ENCODE results near the gene FSCN2.

The FSCN2 gene

DNA sequence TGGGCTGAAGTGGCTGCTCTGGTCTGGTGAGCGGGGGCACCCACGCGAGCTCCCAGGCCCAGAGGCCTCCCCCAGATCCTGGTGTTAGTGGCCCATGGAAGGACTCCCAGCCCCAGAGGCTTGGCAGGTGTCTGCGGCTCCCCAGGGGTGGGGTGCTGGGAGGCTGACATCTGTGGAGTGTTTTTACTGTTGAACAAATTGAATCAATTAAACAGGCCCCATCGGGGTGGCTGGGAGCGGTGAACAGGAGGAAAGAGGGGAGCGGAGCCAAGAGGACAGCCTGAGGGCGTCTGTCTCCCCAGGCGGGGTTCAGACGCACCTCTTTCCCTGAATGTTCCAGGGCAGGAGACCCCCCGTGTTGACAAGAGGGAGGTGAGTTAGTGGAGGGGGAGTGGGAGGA is 45.5 kb upstream of the FSCN2 start:
- TF ChIP-seq, protein P1, sequence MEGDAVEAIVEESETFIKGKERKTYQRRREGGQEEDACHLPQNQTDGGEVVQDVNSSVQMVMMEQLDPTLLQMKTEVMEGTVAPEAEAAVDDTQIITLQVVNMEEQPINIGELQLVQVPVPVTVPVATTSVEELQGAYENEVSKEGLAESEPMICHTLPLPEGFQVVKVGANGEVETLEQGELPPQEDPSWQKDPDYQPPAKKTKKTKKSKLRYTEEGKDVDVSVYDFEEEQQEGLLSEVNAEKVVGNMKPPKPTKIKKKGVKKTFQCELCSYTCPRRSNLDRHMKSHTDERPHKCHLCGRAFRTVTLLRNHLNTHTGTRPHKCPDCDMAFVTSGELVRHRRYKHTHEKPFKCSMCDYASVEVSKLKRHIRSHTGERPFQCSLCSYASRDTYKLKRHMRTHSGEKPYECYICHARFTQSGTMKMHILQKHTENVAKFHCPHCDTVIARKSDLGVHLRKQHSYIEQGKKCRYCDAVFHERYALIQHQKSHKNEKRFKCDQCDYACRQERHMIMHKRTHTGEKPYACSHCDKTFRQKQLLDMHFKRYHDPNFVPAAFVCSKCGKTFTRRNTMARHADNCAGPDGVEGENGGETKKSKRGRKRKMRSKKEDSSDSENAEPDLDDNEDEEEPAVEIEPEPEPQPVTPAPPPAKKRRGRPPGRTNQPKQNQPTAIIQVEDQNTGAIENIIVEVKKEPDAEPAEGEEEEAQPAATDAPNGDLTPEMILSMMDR (IDR thresholded peaks at IDR 0.05; ENCODE audit: low read depth, low read length, missing control alignments) = no peak
- DNase-seq (ENCODE audit: extremely low read depth, low read depth) = no peak
- no peak overlapping the region for H3K4me3 ChIP-seq (replicated peaks; ENCODE audit: low read depth, low read length)

DNA sequence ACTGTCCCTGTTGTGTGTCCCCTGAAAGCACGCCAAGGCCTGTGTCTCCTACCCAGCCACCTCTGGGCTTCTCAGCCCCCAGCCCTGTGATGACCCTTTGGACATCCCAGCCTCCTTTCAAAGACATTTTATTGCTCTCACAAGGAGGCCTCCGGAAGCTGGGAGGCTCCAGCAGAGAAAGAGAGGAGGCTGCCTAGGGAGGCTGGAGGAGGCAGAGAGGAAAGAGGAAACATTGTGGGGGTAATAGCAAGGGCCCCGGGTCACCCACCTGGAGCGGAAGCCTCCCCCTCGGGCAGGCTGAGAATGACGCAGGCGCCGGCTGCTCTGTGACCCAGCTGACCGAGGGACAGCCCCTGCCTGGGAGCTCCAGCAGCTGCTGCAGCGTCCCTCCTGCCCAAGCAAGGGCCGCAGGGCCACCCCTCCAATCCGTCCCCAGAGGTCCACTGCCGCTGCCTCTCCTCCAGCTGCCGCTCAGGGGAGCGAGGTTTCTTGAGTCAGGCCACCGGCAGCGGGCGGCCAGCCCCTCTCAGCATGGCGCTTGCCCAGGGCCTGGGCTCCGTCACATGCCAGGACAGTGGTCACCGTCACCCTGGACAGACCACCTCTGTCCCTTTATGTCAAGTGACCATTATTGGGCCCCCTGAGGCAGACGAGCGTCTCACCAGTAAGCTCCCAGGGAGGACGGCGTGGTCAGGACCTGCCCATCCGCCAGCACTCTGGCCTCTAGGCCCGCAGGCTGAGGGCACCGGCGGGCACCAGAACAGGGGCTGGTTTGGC is 44.9 kb upstream of the FSCN2 start:
- TF ChIP-seq, protein P1 (IDR thresholded peaks at IDR 0.05; ENCODE audit: low read depth, low read length, missing control alignments) = no peak
- H3K4me3 ChIP-seq (replicated peaks; ENCODE audit: low read depth, low read length) = no peak overlapping the region
- no peak for DNase-seq (ENCODE audit: extremely low read depth, low read depth)

DNA sequence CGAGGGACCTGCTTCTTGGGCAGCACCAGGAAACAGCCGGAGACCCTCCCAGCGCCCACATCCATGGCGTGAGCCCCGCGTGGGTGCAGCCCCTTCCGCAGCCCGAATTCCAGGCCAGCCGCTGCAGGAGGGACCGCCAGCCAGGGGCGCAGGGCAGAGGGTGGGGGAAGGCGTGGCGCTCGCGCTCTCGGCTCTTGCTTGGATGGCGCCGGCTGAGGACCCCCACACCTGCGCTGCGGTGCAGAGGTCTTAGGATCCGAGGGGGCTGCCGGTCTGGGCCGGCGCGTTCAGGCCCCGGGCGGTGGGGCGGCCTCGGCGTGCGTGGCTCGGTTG is 44.3 kb upstream of the FSCN2 start:
- TF ChIP-seq, protein P1 (IDR thresholded peaks at IDR 0.05; ENCODE audit: low read depth, low read length, missing control alignments) = no peak
- H3K4me3 ChIP-seq (replicated peaks; ENCODE audit: low read depth, low read length) = peak overlapping the region; percentile 7; the same call in 1 of the 2 replicates
- no peak for DNase-seq (ENCODE audit: extremely low read depth, low read depth)

DNA sequence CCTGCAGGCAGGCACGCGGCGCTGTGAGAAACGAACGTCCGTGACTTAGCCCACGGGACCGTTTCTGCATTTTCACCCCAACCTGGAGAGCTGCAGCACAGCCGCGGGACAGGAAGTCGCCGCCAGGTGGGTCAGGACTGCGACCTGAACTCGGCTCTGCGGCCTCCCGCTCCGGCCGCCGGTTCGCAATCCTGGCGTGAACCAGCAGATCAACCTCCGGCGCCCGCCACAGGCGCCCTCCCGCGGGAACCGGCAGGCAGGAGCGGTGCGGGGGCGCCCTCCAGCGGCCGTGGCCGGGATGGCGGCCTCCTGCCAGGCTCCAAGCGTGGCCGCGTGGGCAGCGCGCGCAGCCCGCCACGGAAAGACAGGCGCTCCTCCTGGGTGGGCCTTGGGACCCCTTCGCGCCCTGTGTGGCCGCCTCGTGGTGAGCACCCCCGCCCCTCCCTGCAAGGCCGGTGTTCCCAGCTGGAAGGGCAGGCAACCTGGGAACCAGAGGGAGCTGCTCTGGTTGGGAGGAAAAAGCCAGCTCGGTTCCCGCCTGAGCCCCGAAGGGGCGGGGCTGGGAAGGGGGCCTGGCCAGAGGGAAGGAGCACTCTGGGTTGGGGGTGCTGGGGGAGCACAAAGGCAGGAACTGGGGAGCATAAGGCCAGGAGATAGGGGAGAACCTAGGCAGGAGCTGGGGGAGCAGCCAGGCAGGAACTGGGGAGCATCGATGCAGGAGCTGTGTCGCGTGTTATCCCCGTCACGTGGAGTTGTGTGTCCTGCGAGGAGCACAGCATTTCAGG is 43.8 kb upstream of the FSCN2 start:
- TF ChIP-seq, protein P1 (IDR thresholded peaks at IDR 0.05; ENCODE audit: low read depth, low read length, missing control alignments) = peak; percentile 80
- DNase-seq (ENCODE audit: extremely low read depth, low read depth) = no peak
- peak overlapping the region; percentile 14 for H3K4me3 ChIP-seq (replicated peaks; ENCODE audit: low read depth, low read length)

DNA sequence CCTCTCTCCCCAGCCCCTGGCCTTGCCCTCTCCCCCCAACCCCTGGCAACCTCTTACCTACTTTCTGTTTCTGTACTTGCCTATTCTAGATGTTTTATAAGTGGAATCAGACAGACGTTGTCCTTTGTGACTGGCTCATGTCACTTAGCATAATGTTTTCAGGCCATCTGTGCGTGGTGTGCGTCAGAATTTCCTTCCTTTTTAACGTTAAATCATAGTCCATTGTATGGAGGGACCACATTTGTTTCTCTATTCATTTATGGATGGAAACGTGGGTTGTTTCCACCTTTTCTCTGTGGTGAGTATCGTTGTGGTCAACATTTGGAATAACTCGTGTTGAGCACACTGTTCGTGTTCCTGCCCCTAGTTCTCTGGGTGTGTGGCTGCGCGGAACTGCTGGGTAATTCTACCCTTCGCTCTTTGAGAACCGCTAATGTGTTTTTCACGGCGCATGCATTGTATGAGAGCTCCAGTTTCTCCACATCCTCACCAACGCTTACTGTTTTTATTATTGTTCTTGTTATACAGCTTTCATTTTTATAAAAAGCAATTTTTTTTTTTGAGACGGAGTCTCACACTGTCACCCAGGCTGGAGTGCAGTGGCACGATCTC is 41.9 kb upstream of the FSCN2 start:
- no peak for DNase-seq (ENCODE audit: extremely low read depth, low read depth)

DNA sequence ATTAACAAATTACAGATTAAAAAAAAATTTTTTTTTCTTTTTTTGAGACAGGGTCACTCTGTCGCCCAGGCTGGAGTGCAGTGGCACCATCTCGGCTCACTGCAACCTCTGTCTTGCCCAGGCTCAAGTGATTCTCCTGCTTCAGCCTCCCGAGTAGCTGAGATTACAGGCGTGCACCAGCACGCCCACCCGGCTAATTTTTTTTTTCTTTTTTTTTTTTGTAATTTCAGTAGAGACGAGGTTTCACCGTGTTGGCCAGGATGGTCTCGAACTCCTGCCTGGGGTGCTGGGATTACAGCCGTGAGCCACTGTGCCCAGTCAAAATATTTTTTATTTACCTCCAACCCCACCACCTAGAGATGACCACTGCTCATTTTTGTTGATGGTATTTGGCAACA is 41.1 kb upstream of the FSCN2 start:
- no peak for DNase-seq (ENCODE audit: extremely low read depth, low read depth)
- no peak overlapping the region for H3K4me3 ChIP-seq (replicated peaks; ENCODE audit: low read depth, low read length)
- TF ChIP-seq, protein P1 (IDR thresholded peaks at IDR 0.05; ENCODE audit: low read depth, low read length, missing control alignments) = no peak

More for the DNA sequence above, 41.9 kb upstream of the FSCN2 start:
- TF ChIP-seq, protein P1 (IDR thresholded peaks at IDR 0.05; ENCODE audit: low read depth, low read length, missing control alignments) = no peak
- H3K4me3 ChIP-seq (replicated peaks; ENCODE audit: low read depth, low read length) = no peak overlapping the region
